CD4-positive, alpha-beta T cell treated with Interferon gamma for 1 hour (primary cell): Measurements from ENCODE around the gene DRAP1.

Experiments used
- DNase-seq: peaks from one replicate; pipeline ENCODE4 v3.0.0-alpha.2; 2020

DRAP1 gene

GRCh38 chr11:65965986-65966762 lies 46.9 kb downstream of the DRAP1 start:
- no peak for DNase-seq

GRCh38 chr11:65967329-65967934 lies 48.2 kb downstream of the DRAP1 start:
- DNase-seq = no peak

- DNase-seq = no peak
These were observed 49.6 kb downstream of the DRAP1 start for GRCh38 chr11:65968600-65969482.
